ENCODE data around the gene CHST8.

GRCh38 chr19:33756177-33756576 lies 134.4 kb downstream of the CHST8 start:
- TF ChIP-seq POLR2AphosphoS5 (IDR thresholded peaks at IDR 0.05; ENCODE audit: borderline replicate concordance, low read depth, low read length): no peak
- no peak for TF ChIP-seq EZH2 (IDR thresholded peaks at IDR 0.05)
- TF ChIP-seq FOXP2 (optimal IDR thresholded peaks at IDR 0.05; ENCODE audit: control extremely low read depth, extremely low read length, insufficient read depth): no peak
